COLO829 (cell line): ENCODE results near the gene SMARCAD1.
A peak's percentile ranks its signal among the peaks of the same experiment; 100 is the strongest.
"Not testable (repeated sequence)": the region's sequence is repeated elsewhere in the genome, so short reads cannot be mapped to it uniquely, and the experiment has no call there.

Experiments used
- DNase-seq: peaks from one replicate; pipeline ENCODE4 v3.0.0; 2012; ENCODE audit warnings: low spot score

The SMARCAD1 gene

DNA sequence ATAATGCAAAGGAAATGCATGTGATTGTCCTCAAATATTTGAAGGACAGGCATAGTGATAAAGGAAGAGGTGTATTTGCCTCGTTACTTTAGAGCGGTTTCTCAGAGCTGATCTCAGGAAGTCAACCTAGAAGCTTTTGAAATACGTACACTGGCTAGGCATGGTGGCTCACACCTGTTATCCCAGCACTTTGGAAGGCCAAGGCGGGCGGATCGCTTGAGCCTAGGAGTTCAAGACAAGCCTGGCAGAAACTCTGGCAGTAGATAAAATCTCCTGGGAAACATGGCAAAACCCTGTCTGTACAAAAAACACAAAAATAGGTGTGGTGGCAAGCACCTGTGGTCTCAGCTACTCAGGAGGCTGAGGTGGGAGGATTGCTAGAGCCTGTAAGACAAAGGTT, 24.9 kb downstream of the SMARCAD1 start:
- DNase-seq = no peak

GRCh38 chr4:94235825-94236224, 28.2 kb downstream of the SMARCAD1 start:
- no peak for DNase-seq

GRCh38 chr4:94237271-94237670, 29.6 kb downstream of the SMARCAD1 start:
- no peak for DNase-seq

- no peak for DNase-seq
These were observed 30.5 kb downstream of the SMARCAD1 start for GRCh38 chr4:94238160-94238559.

DNA sequence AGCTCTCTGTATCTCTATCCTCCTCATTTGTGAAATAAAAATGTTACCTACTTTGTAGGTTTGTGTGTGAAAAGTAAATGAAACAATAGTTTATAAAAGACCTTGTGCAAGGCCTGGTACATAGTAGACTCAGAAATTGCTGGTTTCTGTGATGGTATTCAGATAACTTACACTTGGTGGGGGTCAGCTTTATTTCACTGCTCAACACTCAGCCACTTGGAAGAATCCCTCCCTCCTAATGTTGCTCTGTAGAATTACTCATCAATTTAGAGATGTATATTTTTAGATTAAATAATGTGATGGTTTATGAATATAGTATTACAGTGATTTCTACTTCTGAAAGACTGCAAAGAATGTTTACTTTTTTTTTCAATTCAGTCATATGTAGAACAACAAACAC, 32.7 kb downstream of the SMARCAD1 start:
- no peak for DNase-seq

DNA sequence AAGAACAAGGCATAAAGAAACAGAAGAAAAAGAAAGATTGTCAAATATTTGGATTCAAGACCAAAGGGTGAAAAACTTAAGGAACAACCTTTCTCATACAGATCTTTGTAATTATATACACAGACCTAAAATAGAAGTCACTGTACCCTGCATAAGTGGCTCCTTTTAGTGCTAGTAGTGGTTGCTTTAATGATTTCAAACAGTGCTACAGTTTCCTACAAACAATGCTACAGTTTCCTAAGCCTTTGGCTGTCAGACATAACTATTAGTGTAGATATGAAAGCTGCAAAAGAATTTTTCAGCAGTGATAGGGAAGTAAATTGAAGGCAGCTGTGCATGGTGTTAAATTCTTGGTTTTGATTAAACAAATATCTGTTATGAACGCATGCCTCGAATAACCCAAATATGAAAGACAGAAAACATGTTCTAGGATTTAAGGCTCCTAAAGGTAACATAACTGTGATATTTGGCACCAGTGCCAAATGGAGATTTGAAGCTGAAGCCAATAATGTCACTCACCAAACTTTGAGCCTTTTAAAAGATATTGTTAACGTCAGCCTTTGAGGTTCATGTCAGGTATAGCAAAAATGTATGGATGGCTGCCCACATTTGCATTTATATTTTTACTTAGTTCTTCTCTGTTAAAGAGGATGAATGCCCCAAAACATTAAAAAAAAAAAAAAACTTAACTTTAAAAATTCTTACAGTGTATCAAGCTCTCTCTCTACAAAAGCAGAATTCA, 36.6 kb downstream of the SMARCAD1 start:
- no peak for DNase-seq

GRCh38 chr4:94244829-94245185, 37.1 kb downstream of the SMARCAD1 start:
- no peak for DNase-seq

- DNase-seq = no peak
These were observed 43.4 kb downstream of the SMARCAD1 start for GRCh38 chr4:94251094-94251493.

GRCh38 chr4:94253036-94253435, 45.4 kb downstream of the SMARCAD1 start:
- no peak for DNase-seq

DNA sequence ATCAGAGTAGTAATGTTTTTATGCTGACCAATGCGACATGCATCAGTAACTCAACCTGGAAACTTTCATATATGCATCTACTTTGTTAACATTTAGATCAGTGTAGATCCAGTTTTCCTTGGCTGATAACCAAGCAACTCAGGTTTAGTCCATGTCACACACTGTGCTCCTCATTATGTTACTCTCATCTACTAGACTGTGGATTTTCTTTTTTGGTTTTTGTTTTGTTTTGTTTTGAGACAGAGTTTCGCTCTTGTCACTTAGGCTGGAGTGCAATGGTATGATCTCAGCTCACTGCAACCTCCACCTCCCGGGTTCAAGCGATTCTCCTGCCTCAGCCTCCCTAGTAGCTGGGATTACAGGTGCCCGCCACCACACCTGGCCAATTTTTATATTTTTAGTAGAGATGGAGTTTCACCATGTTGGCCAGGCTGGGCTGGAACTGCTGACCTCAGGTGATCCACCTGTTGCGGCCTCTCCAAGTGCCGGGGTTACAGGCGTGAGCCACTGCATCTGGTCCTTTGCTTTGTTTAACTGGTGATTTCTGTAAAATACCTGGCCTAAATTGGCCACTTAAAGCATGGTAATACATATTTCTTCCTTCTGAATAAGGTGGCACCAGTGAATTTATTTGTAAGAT, 48.6 kb downstream of the SMARCAD1 start:
- no peak for DNase-seq

DNA sequence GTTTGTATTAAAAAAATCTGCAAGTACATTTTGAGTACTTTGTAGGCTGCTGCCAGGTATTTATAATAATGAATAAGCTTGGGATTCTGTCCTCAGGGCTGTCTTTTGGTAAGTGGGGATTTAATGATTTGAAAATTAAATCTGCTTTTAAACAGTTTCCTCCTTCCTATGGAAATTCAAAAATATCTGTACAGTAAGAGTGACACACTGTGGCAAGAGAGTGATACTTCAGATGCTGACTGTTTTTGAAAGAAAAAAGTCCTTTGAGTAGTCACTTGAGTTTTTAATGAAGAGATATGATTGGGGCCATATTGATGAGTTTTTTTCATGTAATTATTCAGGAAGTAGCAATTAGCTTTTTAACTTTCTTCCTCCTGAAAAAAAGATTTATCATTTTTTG, 49.2 kb downstream of the SMARCAD1 start:
- DNase-seq = peak; percentile 14

DNA sequence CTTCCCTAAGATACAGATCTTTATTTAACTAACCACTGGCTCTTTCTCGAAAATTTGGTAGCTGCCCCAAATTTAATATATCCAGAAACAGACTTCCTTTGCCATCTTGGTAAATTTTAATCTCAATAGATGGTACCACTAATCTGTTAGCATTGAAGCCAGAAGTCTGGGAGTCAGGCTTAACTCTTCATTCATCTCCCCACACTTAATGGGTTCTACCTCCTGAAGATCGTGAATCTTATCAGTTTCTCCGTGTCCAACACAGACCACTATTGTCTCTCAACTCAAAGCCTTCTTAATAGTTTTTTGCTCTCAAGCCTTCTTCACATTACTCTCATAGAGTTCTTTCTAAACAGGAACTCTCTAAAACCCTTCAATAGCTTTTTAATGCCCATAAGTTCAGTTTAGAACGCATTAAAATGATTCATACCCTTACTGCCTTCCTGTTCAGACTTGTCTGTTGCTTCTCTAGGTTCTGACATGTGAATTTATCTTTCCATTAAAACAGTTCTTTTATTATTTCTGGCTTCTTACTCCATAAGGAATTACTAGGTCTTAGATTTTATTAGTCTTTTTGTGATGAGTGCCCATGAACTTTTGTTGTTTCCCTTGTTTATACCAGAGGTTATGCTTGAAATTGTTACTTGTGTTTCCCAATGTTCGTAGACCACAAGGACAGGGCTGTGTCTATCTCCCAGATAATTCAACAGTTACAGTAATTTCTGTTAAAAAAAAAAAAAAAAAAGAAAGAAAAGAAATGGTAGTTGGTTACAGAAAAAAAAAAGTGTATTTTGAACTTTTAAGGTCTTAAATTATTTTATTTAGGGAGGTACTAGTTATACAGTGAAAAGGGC, 54.7 kb downstream of the SMARCAD1 start:
- DNase-seq = peak; percentile 82

DNA sequence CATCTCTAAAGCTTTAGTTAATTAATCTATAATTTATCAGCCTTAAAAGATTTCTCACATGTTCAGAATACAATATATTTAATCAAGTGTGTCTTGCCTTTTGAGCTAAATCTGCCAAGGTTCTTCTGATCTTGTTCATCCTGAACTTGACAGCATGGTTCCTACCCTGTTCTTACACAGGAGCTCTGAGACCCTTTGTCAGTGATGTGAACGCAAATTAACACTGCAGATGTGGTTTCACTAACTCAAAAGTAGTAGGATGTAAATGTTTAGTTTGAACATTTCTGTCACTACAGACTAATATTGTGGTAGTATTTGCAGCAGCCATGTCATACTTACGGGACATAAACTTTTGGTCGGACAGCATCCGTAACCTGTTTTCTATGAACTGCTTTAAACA, 59.4 kb downstream of the SMARCAD1 start:
- DNase-seq = no peak

- DNase-seq = no peak
These were observed 63.6 kb downstream of the SMARCAD1 start for GRCh38 chr4:94271248-94271647.

DNA sequence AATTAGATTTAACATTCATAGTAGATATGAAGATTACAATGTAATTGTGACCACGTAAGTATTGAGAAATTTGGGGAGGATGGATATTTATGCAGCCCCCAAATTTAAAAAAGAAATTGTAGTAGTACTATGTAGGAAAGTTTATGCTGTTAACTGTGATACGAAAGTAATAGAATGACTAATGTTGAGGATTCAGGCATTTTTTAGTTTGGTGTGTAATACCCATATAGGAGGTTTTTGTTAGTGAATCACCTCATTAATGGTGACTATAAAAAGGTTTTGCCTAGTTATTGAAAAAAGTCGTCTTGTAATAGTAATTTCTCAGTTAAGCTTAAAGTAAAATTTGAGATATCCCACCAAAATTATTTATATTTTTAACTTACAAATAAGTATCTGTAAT, 67.2 kb downstream of the SMARCAD1 start:
- no peak for DNase-seq

DNA sequence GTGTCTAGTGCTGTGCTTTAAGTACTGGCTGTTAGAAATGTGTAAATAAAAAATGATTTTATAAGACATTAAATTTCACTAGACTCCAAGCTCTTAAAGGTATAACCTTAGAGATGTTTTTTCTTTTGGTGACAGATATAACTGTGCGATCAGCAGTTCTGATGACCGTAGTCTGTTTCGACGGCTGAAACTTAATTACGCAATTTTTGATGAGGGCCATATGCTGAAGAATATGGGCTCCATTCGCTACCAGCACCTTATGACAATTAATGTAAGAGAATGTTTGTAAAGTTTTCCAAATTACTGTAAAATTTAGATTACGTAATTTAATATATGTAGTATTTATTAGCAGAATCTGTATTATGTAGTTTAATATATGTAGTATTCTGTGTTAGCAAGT, 68.5 kb downstream of the SMARCAD1 start:
- DNase-seq = no peak

GRCh38 chr4:94277534-94277933, 69.9 kb downstream of the SMARCAD1 start:
- DNase-seq = no peak

DNA sequence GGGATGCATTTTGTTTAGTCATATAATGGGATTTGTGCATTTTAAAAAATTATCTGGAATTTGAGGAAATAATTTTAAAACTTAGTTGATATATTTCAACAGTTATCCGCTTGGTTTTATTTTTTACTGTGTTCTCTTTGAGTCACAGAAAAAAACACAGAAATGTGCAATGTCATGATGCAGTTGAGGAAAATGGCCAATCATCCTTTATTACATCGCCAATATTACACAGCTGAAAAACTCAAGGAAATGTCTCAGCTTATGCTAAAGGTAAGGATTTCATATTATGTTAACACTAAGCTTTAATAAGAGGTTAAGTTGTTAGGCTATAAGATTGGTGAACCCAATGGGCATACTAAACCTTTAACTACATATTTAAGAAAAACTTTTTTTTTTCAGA, 71.1 kb downstream of the SMARCAD1 start:
- DNase-seq = no peak

- DNase-seq = no peak
These were observed 77.2 kb downstream of the SMARCAD1 start for GRCh38 chr4:94284889-94285288.

DNA sequence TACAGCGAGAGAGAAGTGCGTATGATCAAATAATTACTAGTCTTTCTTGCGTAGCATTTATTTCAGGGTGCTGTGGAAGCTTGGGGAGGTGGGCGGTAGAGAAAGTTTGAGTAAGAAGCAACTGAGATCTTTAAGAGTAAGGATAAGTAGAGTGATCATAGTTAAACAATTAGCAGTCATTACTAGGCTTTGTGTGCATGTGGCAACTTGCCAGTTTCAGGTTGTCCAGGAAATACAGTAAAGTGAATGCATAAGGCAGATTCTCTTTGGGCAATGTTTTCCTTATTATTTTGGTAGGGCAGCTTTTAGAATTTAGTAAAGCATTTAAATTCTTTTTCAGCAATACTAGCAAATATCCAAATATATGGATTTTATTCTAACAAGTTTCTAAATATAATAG, 78.0 kb downstream of the SMARCAD1 start:
- DNase-seq = no peak

DNA sequence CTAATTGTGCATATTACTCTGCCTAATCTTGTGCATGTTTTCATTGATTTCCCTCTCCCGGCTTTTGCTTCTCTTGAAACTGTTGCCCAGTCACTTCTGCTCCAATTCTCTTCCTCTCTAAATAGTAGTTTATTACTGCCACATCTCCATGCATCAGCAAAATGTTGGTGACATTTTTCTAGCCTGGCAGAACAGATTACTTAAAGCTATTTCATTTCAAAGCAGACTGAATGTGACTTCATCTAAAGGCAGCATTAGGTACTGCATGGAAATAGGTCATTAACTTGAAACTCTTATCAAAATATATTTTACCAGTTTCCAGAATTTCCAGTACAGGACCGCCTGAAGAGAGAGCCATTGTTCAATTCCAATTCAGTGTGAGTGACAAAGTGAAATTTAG, 82.6 kb downstream of the SMARCAD1 start:
- DNase-seq = no peak

GRCh38 chr4:94293981-94294380, 86.3 kb downstream of the SMARCAD1 start:
- DNase-seq = not testable (repeated sequence)

DNA sequence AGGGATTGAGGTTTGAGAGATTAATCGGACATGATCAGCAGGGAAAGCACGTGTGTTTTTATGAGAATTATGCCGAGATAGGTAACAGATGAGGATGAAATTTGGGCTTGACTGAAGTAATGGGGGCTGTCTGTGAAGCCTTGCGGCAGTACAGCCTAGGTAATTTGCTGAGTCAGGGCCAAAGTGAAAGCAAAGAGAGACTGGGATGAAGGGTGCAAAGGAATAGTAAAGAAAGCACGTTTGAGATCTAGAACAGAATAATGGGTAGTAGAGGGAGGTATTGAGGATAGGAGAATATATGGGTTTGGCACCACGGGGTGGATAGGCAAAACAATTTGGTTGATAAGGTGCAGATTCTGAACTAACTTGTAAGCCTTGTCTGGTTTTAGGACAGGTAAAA, 87.8 kb downstream of the SMARCAD1 start:
- not testable (repeated sequence) for DNase-seq
